HG02642 (cell line): ENCODE data around the gene UGCG.
A peak's percentile ranks its signal among the peaks of the same experiment; 100 is the strongest.
"Not testable (repeated sequence)": the region's sequence is repeated elsewhere in the genome, so short reads cannot be mapped to it uniquely, and the experiment has no call there.

Experiments
- ATAC-seq: cut with Tn5 transposase; IDR thresholded peaks from one replicate; pipeline ENCODE4 v1.9.1; 2021; ENCODE audit warnings: mild to moderate bottlenecking; ENCODE audit not compliant: unreplicated experiment, poor library complexity

Gene UGCG

GRCh38 chr9:111886983-111887718, 9.5 kb upstream of the UGCG start:
- no peak for ATAC-seq

DNA sequence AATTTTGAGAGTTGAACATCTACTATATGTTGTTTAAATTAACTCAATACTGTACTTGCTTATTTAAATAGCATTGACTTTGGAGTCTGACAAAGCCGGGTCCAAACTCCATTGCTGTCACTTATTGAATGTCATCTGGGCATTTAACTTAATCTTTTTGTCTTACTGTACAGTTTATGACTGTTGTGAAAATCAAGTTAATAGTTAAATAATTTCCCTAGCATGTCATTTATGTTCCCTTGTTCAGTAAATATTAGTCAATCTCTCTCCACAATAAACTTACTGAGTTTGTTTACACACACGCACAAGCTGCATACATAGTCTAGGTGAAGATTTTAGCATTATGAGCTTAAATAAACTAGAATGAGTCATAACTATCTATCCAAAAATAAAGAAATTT, 6.3 kb upstream of the UGCG start:
- no peak for ATAC-seq

- ATAC-seq, result not testable (repeated sequence)
These were observed 5.7 kb upstream of the UGCG start for GRCh38 chr9:111890867-111891266.

DNA sequence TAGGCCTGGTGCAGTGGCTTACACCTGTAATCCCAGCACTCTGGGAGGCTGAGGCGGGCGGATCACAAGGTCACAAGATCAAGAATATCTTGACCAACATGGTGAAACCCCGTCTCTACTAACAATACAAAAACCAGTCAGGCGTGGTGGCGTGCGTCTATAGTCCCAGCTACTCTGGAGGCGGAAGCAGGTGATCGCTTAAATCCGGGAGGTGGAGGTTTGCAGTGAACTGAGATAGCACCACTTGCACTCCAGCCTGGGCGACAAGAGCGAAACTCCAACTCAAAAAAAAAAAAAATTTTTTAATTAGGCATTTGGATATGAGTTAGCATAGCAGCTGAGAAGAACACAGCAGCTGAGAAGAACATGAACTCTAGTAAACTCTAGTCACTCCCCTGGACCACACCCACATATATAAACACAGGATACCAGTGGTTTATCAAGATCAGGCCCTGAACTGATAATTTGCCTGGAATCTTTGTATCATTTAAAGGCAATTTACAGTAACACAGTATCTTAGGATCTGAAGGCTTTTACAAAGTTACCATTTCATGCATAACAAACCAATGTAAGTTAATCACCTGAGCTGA, 4.6 kb upstream of the UGCG start:
- no peak for ATAC-seq

- ATAC-seq, result peak; percentile 54
These were observed 457 bp downstream of the UGCG start for GRCh38 chr9:111896942-111897600.

DNA sequence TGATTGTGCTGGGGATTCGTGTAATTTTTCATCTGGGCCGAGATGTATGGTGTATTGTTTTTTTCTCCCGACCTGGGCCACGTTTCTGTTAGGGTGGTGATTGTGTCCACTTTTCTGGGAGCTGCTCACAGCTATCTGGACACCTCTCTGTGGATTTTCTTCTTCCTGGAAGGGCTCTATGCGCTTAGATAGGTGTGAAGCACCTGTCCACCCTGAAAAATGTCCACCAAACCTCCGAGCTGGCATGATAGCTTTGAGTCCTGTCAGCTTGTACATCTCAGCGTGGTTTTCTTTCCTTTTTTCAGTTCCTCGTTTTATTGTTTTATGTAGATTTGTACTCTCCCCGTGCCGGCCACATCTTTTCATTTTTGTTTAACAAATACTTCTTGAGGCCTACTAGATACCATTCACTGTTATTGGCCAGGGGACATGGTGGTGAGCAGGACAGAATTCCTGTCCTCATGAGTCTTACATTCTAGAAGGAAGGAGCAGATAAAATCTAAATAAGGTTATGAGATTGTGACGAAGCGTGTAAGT, 1.1 kb downstream of the UGCG start:
- peak; percentile 36 for ATAC-seq

- ATAC-seq, result no peak
These were observed 1.9 kb downstream of the UGCG start for GRCh38 chr9:111898331-111899096.

DNA sequence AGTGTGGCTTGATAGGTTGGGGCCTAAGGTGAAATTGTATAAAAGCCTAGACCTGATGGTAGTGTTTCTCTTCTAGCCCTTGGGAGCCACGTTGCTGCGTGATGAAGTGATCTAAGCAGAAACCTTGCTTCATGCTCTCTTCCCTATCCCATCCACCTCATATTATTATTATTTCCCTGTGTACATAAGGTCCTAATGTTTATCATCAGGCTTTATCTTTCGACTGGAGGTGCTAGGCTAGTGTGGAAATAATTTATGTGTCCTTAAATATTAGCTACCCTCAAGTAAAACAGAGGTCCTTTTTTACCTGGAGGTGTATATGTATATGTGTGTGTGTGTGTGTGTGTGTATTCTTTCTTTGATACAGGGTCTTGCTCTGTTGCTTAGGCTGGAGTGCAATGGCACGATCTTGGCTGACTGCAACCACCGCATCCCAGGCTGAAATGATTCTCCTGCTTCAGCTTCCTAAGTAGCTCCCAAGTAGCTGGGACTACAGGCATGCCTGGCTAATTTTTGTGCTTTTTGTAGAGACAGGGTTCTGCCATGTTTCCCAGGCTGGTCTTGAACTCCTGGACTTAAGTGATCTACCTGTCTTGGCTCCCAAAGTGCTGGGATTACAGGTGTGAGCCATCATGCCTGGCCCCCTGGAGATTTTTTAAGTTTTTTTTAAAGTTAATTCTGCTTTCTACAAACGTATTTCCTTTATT, 3.7 kb downstream of the UGCG start:
- ATAC-seq, result no peak

GRCh38 chr9:111900858-111901612, 4.4 kb downstream of the UGCG start:
- ATAC-seq, result no peak

GRCh38 chr9:111902391-111903139, 6.0 kb downstream of the UGCG start:
- ATAC-seq, result no peak

GRCh38 chr9:111903535-111903934, 6.9 kb downstream of the UGCG start:
- not testable (repeated sequence) for ATAC-seq

GRCh38 chr9:111904026-111904425, 7.4 kb downstream of the UGCG start:
- ATAC-seq, result no peak

- no peak for ATAC-seq
These were observed 8.3 kb downstream of the UGCG start for GRCh38 chr9:111904891-111905291.

- no peak for ATAC-seq
These were observed 10.5 kb downstream of the UGCG start for GRCh38 chr9:111907147-111907546.

DNA sequence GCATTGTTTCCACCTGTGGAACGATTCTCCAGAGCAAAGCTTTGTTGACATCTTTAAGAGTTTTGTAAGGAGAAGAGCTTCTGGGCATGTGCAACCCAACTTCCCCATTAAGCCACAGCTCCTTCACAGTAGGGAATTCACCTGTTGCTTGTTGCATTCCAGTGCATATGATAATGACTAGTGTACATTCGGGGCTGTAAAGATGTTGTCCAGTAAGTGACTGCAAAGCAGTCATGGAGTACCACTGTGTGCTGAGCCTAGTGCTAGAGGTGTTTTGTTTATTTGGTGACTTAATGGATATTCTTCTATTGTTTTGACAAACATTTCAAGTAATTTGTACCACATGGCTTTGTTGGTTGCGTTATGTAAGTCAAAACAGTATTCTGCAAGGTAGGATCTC, 12.8 kb downstream of the UGCG start:
- ATAC-seq, result no peak

DNA sequence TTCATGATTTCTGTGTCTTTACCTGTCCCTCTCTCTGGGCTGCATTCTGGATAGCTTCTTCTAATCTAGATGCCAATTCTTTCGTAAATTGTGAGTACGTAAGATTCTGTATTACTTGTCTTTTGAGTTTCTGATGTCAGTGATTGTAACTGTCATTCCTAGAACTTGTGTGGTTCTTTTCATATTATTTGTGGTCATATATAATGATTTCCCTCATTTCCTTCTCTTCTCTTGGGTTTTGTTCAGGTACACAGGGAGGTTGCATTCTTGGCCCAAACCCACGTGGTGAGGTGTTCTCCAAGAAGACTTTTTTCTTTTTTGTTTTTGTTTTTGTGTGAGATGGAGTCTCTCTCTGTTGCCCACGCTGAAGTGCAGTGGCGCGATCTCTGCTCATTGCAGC, 13.8 kb downstream of the UGCG start:
- no peak for ATAC-seq

- ATAC-seq, result no peak
These were observed 16.5 kb downstream of the UGCG start for GRCh38 chr9:111913159-111913558.

- ATAC-seq, result no peak
These were observed 18.3 kb downstream of the UGCG start for GRCh38 chr9:111914749-111915424.
